ENCODE measurements around the gene KIFBP. TPM values are rescaled to one million over a fixed set of nuclear protein-coding genes. Genes with fewer than 3 reads are reported as not detected.

The KIFBP gene
- total RNA-seq, 5 donors from 2014 or later (not counting 1 experiment from before 2014, with no cell fraction given), result 5.9 to 15.2 (median 13.2) TPM

DNA sequence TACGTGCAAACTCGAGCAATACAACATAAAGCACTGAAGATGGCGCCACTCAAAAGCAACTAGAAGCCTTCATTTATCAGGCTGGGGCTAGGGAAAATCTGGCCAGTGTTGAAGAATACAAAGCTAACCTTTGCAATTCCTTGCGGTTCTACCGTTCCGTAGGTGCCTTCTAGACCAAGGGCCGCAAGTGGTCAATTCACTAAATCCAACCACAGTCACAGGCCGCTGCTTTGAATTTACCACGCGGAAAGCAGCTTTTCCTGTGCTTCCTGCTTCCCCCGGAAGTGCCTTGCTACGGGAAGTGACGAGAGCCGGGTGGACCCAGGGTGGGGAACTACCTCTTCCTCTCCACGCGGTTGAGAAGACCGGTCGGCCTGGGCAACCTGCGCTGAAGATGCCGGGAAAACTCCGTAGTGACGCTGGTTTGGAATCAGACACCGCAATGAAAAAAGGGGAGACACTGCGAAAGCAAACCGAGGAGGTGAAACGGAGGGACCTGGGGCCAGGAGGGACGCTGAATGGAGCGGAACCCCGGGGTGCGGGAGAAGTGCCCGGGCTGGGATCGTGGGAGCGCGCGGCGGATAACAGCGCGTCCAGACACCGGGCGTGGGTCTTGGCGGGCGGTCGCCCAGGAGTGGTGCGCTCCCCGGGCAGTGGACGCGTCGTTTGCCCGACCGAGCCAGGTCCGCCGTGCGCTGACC is 32.6 kb upstream of the KIFBP start, which contains the start of gene DDX21:
DDX21 (plus strand) TSS at position 339 of the 701 bp plus-strand sequence; CDS start at position 395, 56 bp downstream.
- no peaks in the 10 kb centered on the region for H3K9me3 Mint-ChIP-seq
- Histone ChIP-seq H3K4me1 (ENCODE audit: control insufficient read depth in 1 of 2, extremely low read depth in 1 of 2, insufficient read depth in 2 of 2, low read length in 2 of 2) (peaks cover 21 to 35% of the 10 kb centered on the region in 2 experiments), H3K36me3 (ENCODE audit: control insufficient read depth in 2 of 2, extremely low read depth in 1 of 2, insufficient read depth in 1 of 2, low read length in 1 of 2) (peaks cover 0 to 12% of the 10 kb centered on the region in 2 donors), H3K4me3 (ENCODE audit: control insufficient read depth in 1 of 2, extremely low read depth in 1 of 2, low read length in 1 of 2) (peak within 1 kb of the TSS; percentile 83 to 93), H3K27ac (ENCODE audit: low read length) (peak within 1 kb of the TSS; percentile 97), H3K27me3 (replicated peaks in 1 of 2; ENCODE audit: control insufficient read depth in 2 of 2, extremely low read depth in 1 of 2, insufficient read depth in 2 of 2, low read length in 1 of 2) (no peaks in the 10 kb centered on the region), H3K9me3 (no peaks in the 10 kb centered on the region)
- peaks cover 6% of the 10 kb centered on the region for H3K36me3 Mint-ChIP-seq
- WGBS (ENCODE audit: insufficient coverage), result under 1% methylated on average over 53 of the region's 53 CpGs
- DNase-seq, result peak; percentile 69 to 94 (median 88)
- peak within 1 kb of the TSS; percentile 95 to 99 for H3K27ac Mint-ChIP-seq
- peaks cover 28 to 40% (median 37%) of the 10 kb centered on the region in 3 donors for H3K4me1 Mint-ChIP-seq
- CTCF ChIA-PET, result interaction anchor here (0.5 to 1.6 kb wide), 16 partner anchors 17 to 459 kb away, joined by 3 to 10 read pairs (median 4); partner anchors contain the start of gene KIFBP (in 1 of the 2)
- peak within 1 kb of the TSS; percentile 95 to 99 (median 97) for H3K4me3 Mint-ChIP-seq
- no peaks in the 10 kb centered on the region for H3K27me3 Mint-ChIP-seq
- peak; percentile 89 to 92 (median 91) for ATAC-seq (replicated peaks in 1 of 4)
- POLR2A ChIA-PET, result interaction anchor here (0.6 to 2.0 kb wide), 11 partner anchors 13 to 549 kb away, joined by 3 to 9 read pairs (median 3); partner anchors contain the start of genes CCAR1 (in 1 of the 2) and SRGN (in 1 of the 2)

DNA sequence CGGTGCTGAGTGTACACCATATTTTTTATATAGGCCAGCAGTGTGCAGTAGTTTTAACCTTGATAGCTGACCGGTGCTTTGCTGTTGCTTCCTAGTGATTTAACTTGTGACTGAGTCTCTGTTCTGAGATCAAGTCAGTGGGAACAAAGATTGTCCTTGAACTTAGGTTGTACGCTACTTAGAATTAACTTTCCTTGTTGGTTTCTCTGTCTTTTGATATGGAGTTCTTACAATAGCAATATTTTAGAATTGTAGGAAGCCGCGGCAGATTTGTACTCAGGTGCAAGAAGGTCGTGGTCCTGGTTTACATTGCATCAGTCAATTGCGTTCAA is 31.4 kb upstream of the KIFBP start:
- H3K9me3 ChIP-seq, result no peaks in the 10 kb centered on the region
- no peaks in the 10 kb centered on the region for H3K27me3 ChIP-seq (replicated peaks in 1 of 2; ENCODE audit: control insufficient read depth in 2 of 2, extremely low read depth in 1 of 2, insufficient read depth in 2 of 2, low read length in 1 of 2)
- Mint-ChIP-seq H3K4me3 (peak overlapping the region; percentile 95 to 99 (median 97)), H3K27me3 (no peaks in the 10 kb centered on the region), H3K36me3 (peaks cover 16% of the 10 kb centered on the region), H3K4me1 (peaks cover 39 to 49% (median 44%) of the 10 kb centered on the region in 3 donors), H3K9me3 (no peaks in the 10 kb centered on the region), H3K27ac (peak overlapping the region; percentile 95 to 99)
- peak overlapping the region; percentile 97 for H3K27ac ChIP-seq (ENCODE audit: low read length)
- ChIA-PET CTCF (interaction anchor here (0.7 to 1.0 kb wide), 2 partner anchors 57 to 612 kb away, joined by 3 to 4 read pairs; no protein-coding TSS in a partner anchor), POLR2A (interaction anchor here in 1 of 2 donors (1.0 to 2.0 kb wide), 3 partner anchors 11 to 164 kb away, joined by 3 to 9 read pairs (median 5); no protein-coding TSS in a partner anchor)
- peak in 1 of 35 experiments; percentile 4 for DNase-seq
- no peak for ATAC-seq (replicated peaks in 1 of 4)
- WGBS (ENCODE audit: insufficient coverage), result 29% methylated on average over 5 of the region's 7 CpGs
- peaks cover 2 to 20% of the 10 kb centered on the region in 2 donors for H3K36me3 ChIP-seq (ENCODE audit: control insufficient read depth in 2 of 2, extremely low read depth in 1 of 2, insufficient read depth in 1 of 2, low read length in 1 of 2)
- H3K4me3 ChIP-seq (ENCODE audit: control insufficient read depth in 1 of 2, extremely low read depth in 1 of 2, low read length in 1 of 2), result peak overlapping the region; percentile 83 to 93
- H3K4me1 ChIP-seq (ENCODE audit: control insufficient read depth in 1 of 2, extremely low read depth in 1 of 2, insufficient read depth in 2 of 2, low read length in 2 of 2), result peaks cover 21 to 36% of the 10 kb centered on the region in 2 experiments

DNA sequence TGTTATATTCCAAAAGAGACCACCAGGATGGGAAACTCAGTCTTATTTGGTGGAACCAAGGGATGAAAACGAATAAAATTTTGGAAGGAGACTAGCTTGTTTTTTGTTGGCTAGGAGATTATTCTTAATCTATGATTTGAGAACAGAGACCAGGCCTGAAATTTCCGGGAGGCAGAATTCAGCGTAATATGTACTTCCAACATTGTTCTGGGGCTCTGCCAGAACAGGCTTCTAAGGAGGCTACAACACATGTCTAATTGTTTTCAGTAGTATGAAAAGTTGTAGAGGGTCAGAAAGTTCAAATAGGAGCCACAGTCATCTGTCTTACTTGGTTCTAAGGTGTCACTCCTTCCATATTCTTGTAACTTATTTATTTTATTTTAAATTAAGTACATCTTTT is 30.9 kb upstream of the KIFBP start:
- peaks cover 4 to 24% of the 10 kb centered on the region in 2 donors for H3K36me3 ChIP-seq (ENCODE audit: control insufficient read depth in 2 of 2, extremely low read depth in 1 of 2, insufficient read depth in 1 of 2, low read length in 1 of 2)
- DNase-seq, result no peak
- no peak for ATAC-seq (replicated peaks in 1 of 4)
- WGBS (ENCODE audit: insufficient coverage), result 56% methylated on average over 3 of the region's 3 CpGs
- Mint-ChIP-seq H3K27ac (peak overlapping the region; percentile 95 to 99), H3K27me3 (no peaks in the 10 kb centered on the region), H3K36me3 (peaks cover 20% of the 10 kb centered on the region), H3K9me3 (no peaks in the 10 kb centered on the region), H3K4me3 (peak overlapping the region; percentile 95 to 99 (median 97)), H3K4me1 (peaks cover 39 to 49% (median 44%) of the 10 kb centered on the region in 3 donors)
- H3K27me3 ChIP-seq (replicated peaks in 1 of 2; ENCODE audit: control insufficient read depth in 2 of 2, extremely low read depth in 1 of 2, insufficient read depth in 2 of 2, low read length in 1 of 2), result no peaks in the 10 kb centered on the region
- CTCF ChIA-PET, result no interaction called here
- H3K9me3 ChIP-seq, result no peaks in the 10 kb centered on the region
- H3K4me3 ChIP-seq (ENCODE audit: control insufficient read depth in 1 of 2, extremely low read depth in 1 of 2, low read length in 1 of 2), result peak overlapping the region; percentile 83 to 93
- peak overlapping the region; percentile 97 for H3K27ac ChIP-seq (ENCODE audit: low read length)
- peaks cover 21 to 36% of the 10 kb centered on the region in 2 experiments for H3K4me1 ChIP-seq (ENCODE audit: control insufficient read depth in 1 of 2, extremely low read depth in 1 of 2, insufficient read depth in 2 of 2, low read length in 2 of 2)
- POLR2A ChIA-PET, result interaction anchor here in 1 of 2 donors (1.0 kb wide), 1 partner anchor 164 kb away, joined by 5 read pairs; no protein-coding TSS in a partner anchor

DNA sequence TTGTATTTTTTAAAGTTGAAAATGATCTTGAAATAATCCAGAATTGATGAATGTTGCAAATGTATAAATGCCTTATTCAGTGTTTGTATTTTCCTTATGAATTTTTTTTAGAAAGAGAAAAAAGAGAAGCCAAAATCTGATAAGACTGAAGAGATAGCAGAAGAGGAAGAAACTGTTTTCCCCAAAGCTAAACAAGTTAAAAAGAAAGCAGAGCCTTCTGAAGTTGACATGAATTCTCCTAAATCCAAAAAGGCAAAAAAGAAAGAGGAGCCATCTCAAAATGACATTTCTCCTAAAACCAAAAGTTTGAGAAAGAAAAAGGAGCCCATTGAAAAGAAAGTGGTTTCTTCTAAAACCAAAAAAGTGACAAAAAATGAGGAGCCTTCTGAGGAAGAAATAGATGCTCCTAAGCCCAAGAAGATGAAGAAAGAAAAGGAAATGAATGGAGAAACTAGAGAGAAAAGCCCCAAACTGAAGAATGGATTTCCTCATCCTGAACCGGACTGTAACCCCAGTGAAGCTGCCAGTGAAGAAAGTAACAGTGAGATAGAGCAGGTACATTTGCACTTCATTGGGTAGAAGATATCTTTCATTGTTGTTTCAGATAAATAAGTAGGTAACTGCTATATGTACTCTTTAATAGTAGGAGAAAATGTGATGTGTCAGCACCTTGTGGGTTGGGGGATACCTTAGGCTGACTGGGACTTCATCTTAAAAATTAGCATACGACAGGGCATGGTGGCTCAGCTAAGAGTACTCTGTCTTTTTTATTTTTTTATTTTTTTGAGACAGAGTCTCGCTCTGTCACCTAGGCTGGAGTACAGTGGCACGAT is 28.7 kb upstream of the KIFBP start:
- ChIA-PET POLR2A (interaction anchor here in 1 of 2 donors (0.6 to 1.2 kb wide), 3 partner anchors 21 to 26 kb away, joined by 3 to 5 read pairs (median 3); no protein-coding TSS in a partner anchor), CTCF (interaction anchor here (0.6 kb wide), 2 partner anchors 212 to 279 kb away, joined by 3 to 8 read pairs; no protein-coding TSS in a partner anchor)
- Mint-ChIP-seq H3K4me3 (peak overlapping the region in 1 of 3 donors; percentile 17), H3K4me1 (peaks cover 39 to 47% (median 44%) of the 10 kb centered on the region in 3 donors), H3K36me3 (peaks cover 34% of the 10 kb centered on the region), H3K27ac (peak overlapping the region in 1 of 2 donors; percentile 2), H3K9me3 (no peaks in the 10 kb centered on the region), H3K27me3 (no peaks in the 10 kb centered on the region)
- H3K4me3 ChIP-seq (ENCODE audit: control insufficient read depth in 1 of 2, extremely low read depth in 1 of 2, low read length in 1 of 2), result no peak overlapping the region
- DNase-seq (no peak), ATAC-seq (replicated peaks in 1 of 4) (no peak)
- H3K27me3 ChIP-seq (replicated peaks in 1 of 2; ENCODE audit: control insufficient read depth in 2 of 2, extremely low read depth in 1 of 2, insufficient read depth in 2 of 2, low read length in 1 of 2), result no peaks in the 10 kb centered on the region
- H3K27ac ChIP-seq (ENCODE audit: low read length), result no peak overlapping the region
- WGBS (ENCODE audit: insufficient coverage), result 88% methylated on average over 3 of the region's 4 CpGs
- peaks cover 4 to 46% of the 10 kb centered on the region in 2 donors for H3K36me3 ChIP-seq (ENCODE audit: control insufficient read depth in 2 of 2, extremely low read depth in 1 of 2, insufficient read depth in 1 of 2, low read length in 1 of 2)
- peaks cover 19 to 33% of the 10 kb centered on the region in 2 experiments for H3K4me1 ChIP-seq (ENCODE audit: control insufficient read depth in 1 of 2, extremely low read depth in 1 of 2, insufficient read depth in 2 of 2, low read length in 2 of 2)
- H3K9me3 ChIP-seq, result no peaks in the 10 kb centered on the region

DNA sequence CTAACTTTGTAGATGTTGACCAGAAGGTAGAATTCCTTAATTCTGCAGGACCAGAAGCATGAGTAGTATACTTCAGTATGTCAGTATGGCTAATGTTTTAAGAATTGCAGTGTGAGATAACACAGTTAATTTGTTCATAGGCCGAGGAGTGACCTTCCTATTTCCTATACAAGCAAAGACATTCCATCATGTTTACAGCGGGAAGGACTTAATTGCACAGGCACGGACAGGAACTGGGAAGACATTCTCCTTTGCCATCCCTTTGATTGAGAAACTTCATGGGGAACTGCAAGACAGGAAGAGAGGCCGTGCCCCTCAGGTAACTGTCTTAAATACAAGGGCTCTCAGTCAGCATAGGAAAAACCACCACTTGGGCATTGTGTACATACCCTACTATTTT is 25.5 kb upstream of the KIFBP start:
- H3K27me3 Mint-ChIP-seq, result no peaks in the 10 kb centered on the region
- CTCF ChIA-PET, result interaction anchor here in 1 of 2 donors (0.6 kb wide), 1 partner anchor 9 kb away, joined by 5 read pairs; no protein-coding TSS in a partner anchor
- Histone ChIP-seq H3K4me3 (ENCODE audit: control insufficient read depth in 1 of 2, extremely low read depth in 1 of 2, low read length in 1 of 2) (no peak overlapping the region), H3K27me3 (replicated peaks in 1 of 2; ENCODE audit: control insufficient read depth in 2 of 2, extremely low read depth in 1 of 2, insufficient read depth in 2 of 2, low read length in 1 of 2) (no peaks in the 10 kb centered on the region), H3K4me1 (ENCODE audit: control insufficient read depth in 1 of 2, extremely low read depth in 1 of 2, insufficient read depth in 2 of 2, low read length in 2 of 2) (peaks cover 6 to 8% of the 10 kb centered on the region in 2 experiments), H3K9me3 (no peaks in the 10 kb centered on the region), H3K27ac (ENCODE audit: low read length) (no peak overlapping the region), H3K36me3 (ENCODE audit: control insufficient read depth in 2 of 2, extremely low read depth in 1 of 2, insufficient read depth in 1 of 2, low read length in 1 of 2) (peaks cover 10 to 76% of the 10 kb centered on the region in 2 donors)
- no peak overlapping the region for H3K4me3 Mint-ChIP-seq
- H3K27ac Mint-ChIP-seq, result no peak overlapping the region
- peaks cover 57% of the 10 kb centered on the region for H3K36me3 Mint-ChIP-seq
- DNase-seq (no peak), ATAC-seq (replicated peaks in 1 of 4) (no peak)
- WGBS (ENCODE audit: insufficient coverage), result no CpG with 5 or more reads among the region's 4 CpGs
- peaks cover 27 to 32% (median 30%) of the 10 kb centered on the region in 3 donors for H3K4me1 Mint-ChIP-seq
- H3K9me3 Mint-ChIP-seq, result no peaks in the 10 kb centered on the region
- POLR2A ChIA-PET, result interaction anchor here in 1 of 2 donors (0.5 kb wide), 1 partner anchor 59 kb away, joined by 3 read pairs; no protein-coding TSS in a partner anchor

Data from T-cell (primary cell).